Endothelial cell (in vitro differentiated cells): ENCODE data around the gene OR8H1. TPM values are rescaled to one million over a fixed set of nuclear protein-coding genes. Genes with fewer than 3 reads are reported as not detected.

Source experiments
- DNase-seq: peaks from one replicate; pipeline ENCODE4 v3.0.0; 2021; ENCODE audit warnings: low spot score
- H3K27ac Mint-ChIP-seq: one replicate; pipeline ENCODE4 v1.8.0; 2021; ENCODE audit warnings: mixed read lengths, inconsistent platforms; ENCODE audit not compliant: unreplicated experiment
- H3K27me3 Mint-ChIP-seq: one replicate; pipeline ENCODE4 v1.8.0; 2021; ENCODE audit warnings: mild to moderate bottlenecking, moderate library complexity, mixed read lengths, inconsistent platforms; ENCODE audit not compliant: unreplicated experiment
- H3K36me3 Mint-ChIP-seq: one replicate; pipeline ENCODE4 v1.8.0; 2021; ENCODE audit warnings: mild to moderate bottlenecking, low read depth, mixed read lengths, inconsistent platforms; ENCODE audit not compliant: unreplicated experiment
- H3K4me1 Mint-ChIP-seq: one replicate; pipeline ENCODE4 v1.8.0; 2021; ENCODE audit warnings: mild to moderate bottlenecking, mixed read lengths, inconsistent platforms; ENCODE audit not compliant: unreplicated experiment
- H3K4me3 Mint-ChIP-seq: one replicate; pipeline ENCODE4 v1.8.0; 2021; ENCODE audit warnings: mild to moderate bottlenecking, mixed read lengths, inconsistent platforms; ENCODE audit not compliant: unreplicated experiment
- H3K9me3 Mint-ChIP-seq: one replicate; pipeline ENCODE4 v1.8.0; 2021; ENCODE audit warnings: mixed read lengths, inconsistent platforms; ENCODE audit not compliant: unreplicated experiment
- total RNA-seq: library from RNA; stranded (reverse); fragmentation: NEBNext Ultra II Directional; extraction: Animal tissue kit (Norgen Biotek cat#: 25700); gene quantifications from one replicate; pipeline ENCODE4 v1.2.1, GENCODE V29; 2021; ENCODE audit not compliant: unreplicated experiment
- TF ChIP-seq, protein P1 (sequence below): fragments of 200-600 bp; sonication (generic); IDR thresholded peaks from one replicate; pipeline ENCODE4 v1.5.0; 2021; ENCODE audit warnings: antibody characterized with exemption; ENCODE audit not compliant: unreplicated experiment

OR8H1 gene
- total RNA-seq, 1 donor from 2014 or later: not detected

DNA sequence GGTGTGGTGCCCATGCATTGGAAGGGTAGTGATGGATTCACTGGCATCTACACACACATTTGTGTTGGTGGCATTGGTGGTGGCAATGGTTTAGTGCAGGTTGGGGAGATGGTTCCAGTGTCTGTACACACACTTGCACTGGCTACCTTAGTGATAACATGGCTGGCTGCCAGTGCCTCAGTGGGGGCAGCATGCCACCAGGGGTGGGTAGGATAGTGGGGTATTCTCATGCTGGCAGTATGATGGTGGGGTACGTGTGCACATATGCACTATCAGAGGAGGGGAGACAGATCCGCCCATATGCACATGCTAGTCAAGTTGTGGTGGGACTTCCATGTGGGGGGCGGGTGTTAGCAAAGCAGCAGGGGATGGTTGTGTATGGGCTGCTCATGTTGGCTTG is 15.8 kb upstream of the OR8H1 start:
- DNase-seq: no peak
- TF ChIP-seq, protein P1, sequence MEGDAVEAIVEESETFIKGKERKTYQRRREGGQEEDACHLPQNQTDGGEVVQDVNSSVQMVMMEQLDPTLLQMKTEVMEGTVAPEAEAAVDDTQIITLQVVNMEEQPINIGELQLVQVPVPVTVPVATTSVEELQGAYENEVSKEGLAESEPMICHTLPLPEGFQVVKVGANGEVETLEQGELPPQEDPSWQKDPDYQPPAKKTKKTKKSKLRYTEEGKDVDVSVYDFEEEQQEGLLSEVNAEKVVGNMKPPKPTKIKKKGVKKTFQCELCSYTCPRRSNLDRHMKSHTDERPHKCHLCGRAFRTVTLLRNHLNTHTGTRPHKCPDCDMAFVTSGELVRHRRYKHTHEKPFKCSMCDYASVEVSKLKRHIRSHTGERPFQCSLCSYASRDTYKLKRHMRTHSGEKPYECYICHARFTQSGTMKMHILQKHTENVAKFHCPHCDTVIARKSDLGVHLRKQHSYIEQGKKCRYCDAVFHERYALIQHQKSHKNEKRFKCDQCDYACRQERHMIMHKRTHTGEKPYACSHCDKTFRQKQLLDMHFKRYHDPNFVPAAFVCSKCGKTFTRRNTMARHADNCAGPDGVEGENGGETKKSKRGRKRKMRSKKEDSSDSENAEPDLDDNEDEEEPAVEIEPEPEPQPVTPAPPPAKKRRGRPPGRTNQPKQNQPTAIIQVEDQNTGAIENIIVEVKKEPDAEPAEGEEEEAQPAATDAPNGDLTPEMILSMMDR: no peak
- Mint-ChIP-seq H3K27me3 (no peaks in the 10 kb centered on the region), H3K4me3 (no peak overlapping the region), H3K27ac (no peak overlapping the region), H3K4me1 (no peaks in the 10 kb centered on the region), H3K9me3 (no peaks in the 10 kb centered on the region), H3K36me3 (no peaks in the 10 kb centered on the region)

GRCh38 chr11:56296898-56297297 is 4.8 kb upstream of the OR8H1 start:
- TF ChIP-seq, protein P1: no peak
- no peak overlapping the region for H3K27ac Mint-ChIP-seq
- H3K36me3 Mint-ChIP-seq: no peaks in the 10 kb centered on the region
- H3K4me1 Mint-ChIP-seq: no peaks in the 10 kb centered on the region
- H3K4me3 Mint-ChIP-seq: no peak overlapping the region
- no peaks in the 10 kb centered on the region for H3K9me3 Mint-ChIP-seq
- H3K27me3 Mint-ChIP-seq: no peaks in the 10 kb centered on the region
- no peak for DNase-seq

- H3K4me1 Mint-ChIP-seq: no peaks in the 10 kb centered on the region
- no peak for DNase-seq
- H3K4me3 Mint-ChIP-seq: no peak within 1 kb of the TSS
- no peaks in the 10 kb centered on the region for H3K27me3 Mint-ChIP-seq
- no peaks in the 10 kb centered on the region for H3K36me3 Mint-ChIP-seq
- H3K27ac Mint-ChIP-seq: no peak within 1 kb of the TSS
- no peaks in the 10 kb centered on the region for H3K9me3 Mint-ChIP-seq
- TF ChIP-seq, protein P1: no peak
Measured at GRCh38 chr11:56273854-56274253, 18.2 kb downstream of the OR8H1 start, which contains the start of gene OR5T1. Gene OR5T1, plus strand, starts transcription at chr11:56274154. Its CDS starts 1,485 bp downstream, at chr11:56275639.

- no peaks in the 10 kb centered on the region for H3K4me1 Mint-ChIP-seq
- no peak for DNase-seq
- TF ChIP-seq, protein P1: no peak
- no peaks in the 10 kb centered on the region for H3K27me3 Mint-ChIP-seq
- H3K9me3 Mint-ChIP-seq: no peaks in the 10 kb centered on the region
- no peaks in the 10 kb centered on the region for H3K36me3 Mint-ChIP-seq
- H3K4me3 Mint-ChIP-seq: no peak overlapping the region
- H3K27ac Mint-ChIP-seq: no peak overlapping the region
Measured at GRCh38 chr11:56271092-56271491, 21.0 kb downstream of the OR8H1 start.

DNA sequence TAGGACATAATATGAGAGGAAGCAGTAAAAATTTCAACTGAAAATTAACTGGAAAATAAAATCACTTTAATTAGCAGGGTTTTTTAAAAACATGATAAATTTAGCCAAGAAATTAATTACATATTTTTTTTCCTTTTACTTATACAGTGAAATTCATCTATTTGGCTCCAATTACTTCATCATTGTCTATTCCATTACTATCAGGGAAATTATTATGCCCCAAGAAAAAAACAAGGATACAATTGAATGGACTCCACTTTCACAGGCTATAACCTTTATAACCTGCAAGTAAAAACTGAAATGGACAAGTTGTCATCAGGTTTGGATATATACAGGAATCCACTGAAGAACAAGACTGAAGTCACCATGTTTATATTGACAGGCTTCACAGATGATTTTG is 40.1 kb downstream of the OR8H1 start, which contains the start of gene OR5T3:
Gene OR5T3 (plus strand): TSS at position 301 of the 400 bp plus-strand sequence. CDS start 0 bp downstream, at position 301.
- Mint-ChIP-seq H3K4me3 (no peak within 1 kb of the TSS), H3K9me3 (no peaks in the 10 kb centered on the region), H3K36me3 (no peaks in the 10 kb centered on the region), H3K4me1 (no peaks in the 10 kb centered on the region), H3K27me3 (no peaks in the 10 kb centered on the region), H3K27ac (no peak within 1 kb of the TSS)
- no peak for DNase-seq
- TF ChIP-seq, protein P1: no peak

Other genes with a start within 250 kb of the OR8H1 start
- not detected for gene OR8I2, start 198.9 kb downstream of the OR8H1 start, total RNA-seq
- gene OR8H2, start 188.6 kb downstream of the OR8H1 start, total RNA-seq: not detected
- gene OR8H3, start 169.9 kb downstream of the OR8H1 start, total RNA-seq: not detected
- gene OR8J3, start 152.1 kb downstream of the OR8H1 start, total RNA-seq: not detected
- not detected for gene OR8K5, start 131.9 kb downstream of the OR8H1 start, total RNA-seq
- gene OR5J2, start 115.6 kb downstream of the OR8H1 start, total RNA-seq: not detected
- not detected for gene OR5T2, start 58.0 kb downstream of the OR8H1 start, total RNA-seq
- gene OR5T3, start 40.0 kb downstream of the OR8H1 start, total RNA-seq: not detected
- not detected for gene OR5T1, start 18.1 kb downstream of the OR8H1 start, total RNA-seq
- not detected for gene OR8K3, start 22.9 kb upstream of the OR8H1 start, total RNA-seq
- not detected for gene OR8K1, start 53.8 kb upstream of the OR8H1 start, total RNA-seq
- gene OR8J1, start 62.0 kb upstream of the OR8H1 start, total RNA-seq: not detected
- gene OR8U1, start 83.4 kb upstream of the OR8H1 start, total RNA-seq: not detected
- not detected for gene OR5AL1, start 120.4 kb upstream of the OR8H1 start, total RNA-seq
- not detected for gene OR5M3, start 181.1 kb upstream of the OR8H1 start, total RNA-seq
- gene OR5M8, start 199.1 kb upstream of the OR8H1 start, total RNA-seq: not detected